Activated CD4-positive, alpha-beta memory T cell treated with anti-CD3 and anti-CD28 coated beads, Interleukin-2, amount 10 ng/mL, durations not matched to agents 7 days and 5 days (primary cell): ENCODE measurements around the gene NKX6-2. TPM values are rescaled to one million over a fixed set of nuclear protein-coding genes. Genes with fewer than 3 reads are reported as not detected.

Source experiments
- CTCF ChIA-PET: fragments of 350-600 bp; sonication (Branson Sonifier 250); formaldehyde crosslinking; loops from one replicate; lab custom pipeline; 2021; ENCODE audit warnings: antibody characterized with exemption, inconsistent platforms; lab: Charles Lee
- POLR2A ChIA-PET: fragments of 350-600 bp; sonication (Branson Sonifier 250); formaldehyde crosslinking; loops from one replicate; lab custom pipeline; 2021; ENCODE audit warnings: antibody characterized with exemption; lab: Charles Lee
- DNase-seq: peaks from one replicate; pipeline ENCODE4 v3.0.0-alpha.2; 2020
- H3K27ac Mint-ChIP-seq: one replicate; pipeline ENCODE4 v1.8.0; 2021; ENCODE audit warnings: mild to moderate bottlenecking, mixed read lengths
- H3K27me3 Mint-ChIP-seq: one replicate; pipeline ENCODE4 v1.8.0; 2021; ENCODE audit warnings: mixed read lengths
- H3K36me3 Mint-ChIP-seq: one replicate; pipeline ENCODE4 v1.8.0; 2021; ENCODE audit warnings: low read depth, mixed read lengths
- H3K4me1 Mint-ChIP-seq: one replicate; pipeline ENCODE4 v1.8.0; 2021; ENCODE audit warnings: mixed read lengths
- H3K4me3 Mint-ChIP-seq: one replicate; pipeline ENCODE4 v1.8.0; 2021; ENCODE audit warnings: mild to moderate bottlenecking, mixed read lengths
- H3K9me3 Mint-ChIP-seq: one replicate; pipeline ENCODE4 v1.8.0; 2021; ENCODE audit warnings: mixed read lengths
- total RNA-seq, 2 experiments: library from RNA; stranded (reverse); gene quantifications; one replicate each; pipeline ENCODE4 v1.2.3, GENCODE V29; 2021

Gene NKX6-2
- total RNA-seq, 2 experiments from 2014 or later = not detected

GRCh38 chr10:132787495-132788179 is 1.7 kb upstream of the NKX6-2 start:
- no peaks in the 10 kb centered on the region for H3K9me3 Mint-ChIP-seq
- no peaks in the 10 kb centered on the region for H3K4me1 Mint-ChIP-seq
- H3K27me3 Mint-ChIP-seq = peaks cover 16% of the 10 kb centered on the region
- no peak overlapping the region for H3K4me3 Mint-ChIP-seq
- CTCF ChIA-PET = no interaction called here
- peaks cover 3% of the 10 kb centered on the region for H3K36me3 Mint-ChIP-seq
- POLR2A ChIA-PET = no interaction called here
- DNase-seq = no peak
- no peak overlapping the region for H3K27ac Mint-ChIP-seq

GRCh38 chr10:132786884-132787494 is 1.0 kb upstream of the NKX6-2 start:
- DNase-seq = no peak
- no peak overlapping the region for H3K27ac Mint-ChIP-seq
- H3K27me3 Mint-ChIP-seq = peaks cover 16% of the 10 kb centered on the region
- ChIA-PET POLR2A (no interaction called here), CTCF (no interaction called here)
- H3K4me3 Mint-ChIP-seq = no peak overlapping the region
- H3K9me3 Mint-ChIP-seq = no peaks in the 10 kb centered on the region
- no peaks in the 10 kb centered on the region for H3K4me1 Mint-ChIP-seq
- H3K36me3 Mint-ChIP-seq = peaks cover 3% of the 10 kb centered on the region

- ChIA-PET POLR2A (no interaction called here), CTCF (no interaction called here)
- Mint-ChIP-seq H3K36me3 (peaks cover 3% of the 10 kb centered on the region), H3K27me3 (peaks cover 16% of the 10 kb centered on the region), H3K4me1 (no peaks in the 10 kb centered on the region), H3K4me3 (no peak overlapping the region), H3K9me3 (no peaks in the 10 kb centered on the region), H3K27ac (no peak overlapping the region)
- no peak for DNase-seq
These were observed 533 bp upstream of the NKX6-2 start for GRCh38 chr10:132786476-132786883.

GRCh38 chr10:132784866-132785722 is 853 bp downstream of the NKX6-2 start:
- ChIA-PET CTCF (no interaction called here), POLR2A (no interaction called here)
- Mint-ChIP-seq H3K27ac (no peak overlapping the region), H3K4me3 (no peak overlapping the region), H3K36me3 (peaks cover 3% of the 10 kb centered on the region), H3K4me1 (no peaks in the 10 kb centered on the region), H3K9me3 (no peaks in the 10 kb centered on the region), H3K27me3 (peaks cover 16% of the 10 kb centered on the region)
- DNase-seq = no peak

- DNase-seq = no peak
- H3K36me3 Mint-ChIP-seq = peaks cover 3% of the 10 kb centered on the region
- H3K9me3 Mint-ChIP-seq = no peaks in the 10 kb centered on the region
- H3K4me1 Mint-ChIP-seq = no peaks in the 10 kb centered on the region
- CTCF ChIA-PET = no interaction called here
- peaks cover 16% of the 10 kb centered on the region for H3K27me3 Mint-ChIP-seq
- POLR2A ChIA-PET = no interaction called here
- H3K4me3 Mint-ChIP-seq = no peak overlapping the region
- no peak overlapping the region for H3K27ac Mint-ChIP-seq
These were observed 1.7 kb downstream of the NKX6-2 start for GRCh38 chr10:132783940-132784865.

- H3K4me3 Mint-ChIP-seq = no peak overlapping the region
- H3K27me3 Mint-ChIP-seq = peaks cover 13% of the 10 kb centered on the region
- ChIA-PET POLR2A (no interaction called here), CTCF (no interaction called here)
- no peaks in the 10 kb centered on the region for H3K4me1 Mint-ChIP-seq
- H3K27ac Mint-ChIP-seq = no peak overlapping the region
- peaks cover 3% of the 10 kb centered on the region for H3K36me3 Mint-ChIP-seq
- H3K9me3 Mint-ChIP-seq = no peaks in the 10 kb centered on the region
- DNase-seq = no peak
These were observed 2.6 kb downstream of the NKX6-2 start for GRCh38 chr10:132783165-132783939.

GRCh38 chr10:132781556-132781955 is 4.4 kb downstream of the NKX6-2 start:
- Mint-ChIP-seq H3K9me3 (no peaks in the 10 kb centered on the region), H3K4me3 (no peak overlapping the region), H3K4me1 (no peaks in the 10 kb centered on the region), H3K36me3 (peaks cover 3% of the 10 kb centered on the region), H3K27me3 (peaks cover 13% of the 10 kb centered on the region), H3K27ac (no peak overlapping the region)
- CTCF ChIA-PET = no interaction called here
- DNase-seq = no peak
- POLR2A ChIA-PET = no interaction called here

GRCh38 chr10:132780356-132780755 is 5.6 kb downstream of the NKX6-2 start:
- POLR2A ChIA-PET = no interaction called here
- Mint-ChIP-seq H3K9me3 (no peaks in the 10 kb centered on the region), H3K4me3 (no peak overlapping the region), H3K27me3 (peaks cover 11% of the 10 kb centered on the region), H3K4me1 (no peaks in the 10 kb centered on the region), H3K27ac (no peak overlapping the region), H3K36me3 (peaks cover 3% of the 10 kb centered on the region)
- CTCF ChIA-PET = no interaction called here
- no peak for DNase-seq

- ChIA-PET POLR2A (no interaction called here), CTCF (no interaction called here)
- no peak for DNase-seq
- Mint-ChIP-seq H3K27me3 (peaks cover 11% of the 10 kb centered on the region), H3K4me3 (no peak overlapping the region), H3K9me3 (no peaks in the 10 kb centered on the region), H3K36me3 (peaks cover 3% of the 10 kb centered on the region), H3K27ac (no peak overlapping the region), H3K4me1 (no peaks in the 10 kb centered on the region)
These were observed 6.2 kb downstream of the NKX6-2 start for GRCh38 chr10:132779549-132780294.

GRCh38 chr10:132777441-132777840 is 8.5 kb downstream of the NKX6-2 start:
- H3K27ac Mint-ChIP-seq = no peak overlapping the region
- ChIA-PET POLR2A (no interaction called here), CTCF (no interaction called here)
- no peaks in the 10 kb centered on the region for H3K4me1 Mint-ChIP-seq
- H3K9me3 Mint-ChIP-seq = peaks cover 2% of the 10 kb centered on the region
- H3K4me3 Mint-ChIP-seq = no peak overlapping the region
- no peaks in the 10 kb centered on the region for H3K27me3 Mint-ChIP-seq
- no peak for DNase-seq
- H3K36me3 Mint-ChIP-seq = no peaks in the 10 kb centered on the region

- Mint-ChIP-seq H3K27ac (no peak overlapping the region), H3K36me3 (no peaks in the 10 kb centered on the region), H3K27me3 (no peaks in the 10 kb centered on the region), H3K9me3 (peaks cover 2% of the 10 kb centered on the region), H3K4me1 (no peaks in the 10 kb centered on the region), H3K4me3 (no peak overlapping the region)
- CTCF ChIA-PET = no interaction called here
- no peak for DNase-seq
- POLR2A ChIA-PET = no interaction called here
These were observed 9.1 kb downstream of the NKX6-2 start for GRCh38 chr10:132776821-132777220.

GRCh38 chr10:132776186-132776585 is 9.8 kb downstream of the NKX6-2 start:
- Mint-ChIP-seq H3K4me3 (no peak overlapping the region), H3K27ac (no peak overlapping the region), H3K9me3 (peaks cover 5% of the 10 kb centered on the region), H3K27me3 (no peaks in the 10 kb centered on the region), H3K36me3 (no peaks in the 10 kb centered on the region), H3K4me1 (no peaks in the 10 kb centered on the region)
- CTCF ChIA-PET = no interaction called here
- no peak for DNase-seq
- POLR2A ChIA-PET = no interaction called here
